MCF 10A (cell line): ENCODE results near the gene ITPRIP. TPM values are rescaled to one million over a fixed set of nuclear protein-coding genes. Genes with fewer than 3 reads are reported as not detected.

Source experiments
- BruUV-seq: library from RNA; stranded (reverse); fragments of 400-500 nt; replicated peaks from 2 replicates; lab custom pipeline; 2021; lab: Mats Ljungman, UMichigan
- CTCF ChIA-PET: fragments of 300-600 bp; sonication (Branson Sonifier 250); formaldehyde crosslinking; extraction: SDS; loops from one replicate; lab custom pipeline; 2021; ENCODE audit warnings: antibody characterized with exemption, inconsistent platforms; lab: Yijun Ruan, JAX
- POLR2A ChIA-PET: fragments of 300-600, 350-650 bp; sonication (Branson Sonifier 250); formaldehyde crosslinking; extraction: SDS; loops from one replicate; lab custom pipeline; 2020; ENCODE audit warnings: antibody characterized with exemption, inconsistent platforms; lab: Yijun Ruan, JAX
- DNase-seq: peaks from one replicate; pipeline ENCODE4 v3.0.0-alpha.2; 2018; ENCODE audit not compliant: unreplicated experiment
- H3K27ac Mint-ChIP-seq: one replicate; pipeline ENCODE4 v1.8.0; 2022; ENCODE audit warnings: mild to moderate bottlenecking, low read depth, mixed read lengths; ENCODE audit not compliant: unreplicated experiment
- H3K27me3 Mint-ChIP-seq: one replicate; pipeline ENCODE4 v1.8.0; 2022; ENCODE audit warnings: mixed read lengths; ENCODE audit not compliant: insufficient read depth, unreplicated experiment
- H3K36me3 Mint-ChIP-seq: one replicate; pipeline ENCODE4 v1.8.0; 2022; ENCODE audit warnings: mild to moderate bottlenecking, moderate library complexity, mixed read lengths; ENCODE audit not compliant: insufficient read depth, unreplicated experiment
- H3K4me1 Mint-ChIP-seq: one replicate; pipeline ENCODE4 v1.8.0; 2022; ENCODE audit warnings: mixed read lengths; ENCODE audit not compliant: insufficient read depth, unreplicated experiment
- H3K4me3 Mint-ChIP-seq: one replicate; pipeline ENCODE4 v1.8.0; 2022; ENCODE audit warnings: mild to moderate bottlenecking, moderate library complexity, mixed read lengths; ENCODE audit not compliant: unreplicated experiment
- H3K9me3 Mint-ChIP-seq: one replicate; pipeline ENCODE4 v1.8.0; 2022; ENCODE audit warnings: mixed read lengths; ENCODE audit not compliant: unreplicated experiment
- intact Hi-C: fragments of 100-400 bp; cut with micrococcal nuclease; formaldehyde crosslinking; loops from 2 replicates; pipeline ENCODE4 v1.14.1; 2022
- total RNA-seq: library from RNA; stranded (reverse); gene quantifications from 2 replicates; pipeline ENCODE4 v1.2.3, GENCODE V29; 2022
- TF ChIP-seq, protein P1 (sequence below): fragments of 200-600 bp; IDR thresholded peaks from one replicate; pipeline ENCODE4 v1.8.0; 2022; ENCODE audit warnings: antibody characterized with exemption, mild to moderate bottlenecking; ENCODE audit not compliant: unreplicated experiment

Gene ITPRIP
- total RNA-seq, 1 experiment from 2014 or later: 29.4 TPM

GRCh38 chr10:104348601-104349000 is 10.3 kb upstream of the ITPRIP start:
- Mint-ChIP-seq H3K36me3 (no peaks in the 10 kb centered on the region), H3K9me3 (no peaks in the 10 kb centered on the region), H3K27me3 (no peaks in the 10 kb centered on the region), H3K4me3 (no peak overlapping the region), H3K27ac (no peak overlapping the region), H3K4me1 (peaks cover 13% of the 10 kb centered on the region)
- intact Hi-C loops: no loop called here
- TF ChIP-seq, protein P1, sequence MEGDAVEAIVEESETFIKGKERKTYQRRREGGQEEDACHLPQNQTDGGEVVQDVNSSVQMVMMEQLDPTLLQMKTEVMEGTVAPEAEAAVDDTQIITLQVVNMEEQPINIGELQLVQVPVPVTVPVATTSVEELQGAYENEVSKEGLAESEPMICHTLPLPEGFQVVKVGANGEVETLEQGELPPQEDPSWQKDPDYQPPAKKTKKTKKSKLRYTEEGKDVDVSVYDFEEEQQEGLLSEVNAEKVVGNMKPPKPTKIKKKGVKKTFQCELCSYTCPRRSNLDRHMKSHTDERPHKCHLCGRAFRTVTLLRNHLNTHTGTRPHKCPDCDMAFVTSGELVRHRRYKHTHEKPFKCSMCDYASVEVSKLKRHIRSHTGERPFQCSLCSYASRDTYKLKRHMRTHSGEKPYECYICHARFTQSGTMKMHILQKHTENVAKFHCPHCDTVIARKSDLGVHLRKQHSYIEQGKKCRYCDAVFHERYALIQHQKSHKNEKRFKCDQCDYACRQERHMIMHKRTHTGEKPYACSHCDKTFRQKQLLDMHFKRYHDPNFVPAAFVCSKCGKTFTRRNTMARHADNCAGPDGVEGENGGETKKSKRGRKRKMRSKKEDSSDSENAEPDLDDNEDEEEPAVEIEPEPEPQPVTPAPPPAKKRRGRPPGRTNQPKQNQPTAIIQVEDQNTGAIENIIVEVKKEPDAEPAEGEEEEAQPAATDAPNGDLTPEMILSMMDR: no peak
- BruUV-seq: no TSS peak
- no peak for DNase-seq
- ChIA-PET POLR2A (interaction anchor here (1.0 to 6.9 kb wide), 7 partner anchors 10 to 91 kb away, joined by 4 to 95 read pairs (median 11); partner anchors contain the start of gene ITPRIP), CTCF (interaction anchor here (1.2 to 12.3 kb wide), 6 partner anchors 10 to 56 kb away, joined by 7 to 406 read pairs (median 16); partner anchors contain the start of gene ITPRIP)

GRCh38 chr10:104347295-104348045 is 9.2 kb upstream of the ITPRIP start:
- Mint-ChIP-seq H3K27ac (no peak overlapping the region), H3K27me3 (no peaks in the 10 kb centered on the region), H3K36me3 (no peaks in the 10 kb centered on the region), H3K4me1 (peaks cover 9% of the 10 kb centered on the region), H3K4me3 (no peak overlapping the region), H3K9me3 (no peaks in the 10 kb centered on the region)
- no peak for DNase-seq
- TF ChIP-seq, protein P1: no peak
- BruUV-seq: no TSS peak
- ChIA-PET CTCF (interaction anchor here (2.2 to 12.3 kb wide), 5 partner anchors 9 to 73 kb away, joined by 8 to 406 read pairs (median 11); partner anchors contain the start of gene ITPRIP), POLR2A (interaction anchor here (1.0 to 6.9 kb wide), 6 partner anchors 9 to 90 kb away, joined by 3 to 95 read pairs (median 4); partner anchors contain the start of gene ITPRIP)
- intact Hi-C loops: no loop called here

DNA sequence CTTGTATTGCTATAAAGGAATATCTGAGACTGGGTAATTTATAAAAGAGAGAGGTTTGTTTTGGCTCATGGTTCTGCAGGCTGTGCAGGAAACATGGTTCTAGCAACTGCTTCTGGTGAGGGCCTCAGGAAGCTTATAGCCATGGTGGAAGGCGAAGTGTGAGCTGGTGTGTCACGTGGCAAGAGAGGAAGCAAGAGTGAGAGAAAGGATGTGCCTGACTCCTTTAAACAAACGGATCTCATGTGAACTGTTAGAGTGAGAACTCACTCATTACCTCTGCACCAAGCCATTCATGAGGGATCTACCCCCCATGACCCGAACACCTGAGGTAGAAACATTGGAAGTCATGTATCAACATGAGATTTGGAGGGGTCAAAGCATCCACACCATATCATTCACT is 7.7 kb upstream of the ITPRIP start:
- no TSS peak for BruUV-seq
- Mint-ChIP-seq H3K4me1 (no peaks in the 10 kb centered on the region), H3K9me3 (no peaks in the 10 kb centered on the region), H3K36me3 (no peaks in the 10 kb centered on the region), H3K27me3 (no peaks in the 10 kb centered on the region), H3K27ac (no peak overlapping the region), H3K4me3 (no peak overlapping the region)
- ChIA-PET POLR2A (interaction anchor here (0.6 to 6.9 kb wide), 3 partner anchors 8 to 53 kb away, joined by 3 to 95 read pairs (median 4); partner anchors contain the start of gene ITPRIP), CTCF (interaction anchor here (0.7 to 12.3 kb wide), 6 partner anchors 40 to 1726 kb away, joined by 3 to 406 read pairs (median 10); no protein-coding TSS in a partner anchor)
- intact Hi-C loops: no loop called here
- TF ChIP-seq, protein P1: no peak
- DNase-seq: no peak

- intact Hi-C loops: no loop called here
- BruUV-seq: no TSS peak
- TF ChIP-seq, protein P1: no peak
- ChIA-PET CTCF (interaction anchor here (0.6 to 12.3 kb wide), 4 partner anchors 47 to 233 kb away, joined by 4 to 406 read pairs (median 8); no protein-coding TSS in a partner anchor), POLR2A (interaction anchor here (1.0 to 6.9 kb wide), 2 partner anchors 7 to 53 kb away, joined by 4 to 95 read pairs; partner anchors contain the start of gene ITPRIP)
- H3K27me3 Mint-ChIP-seq: no peaks in the 10 kb centered on the region
- no peaks in the 10 kb centered on the region for H3K4me1 Mint-ChIP-seq
- H3K4me3 Mint-ChIP-seq: no peak overlapping the region
- H3K36me3 Mint-ChIP-seq: no peaks in the 10 kb centered on the region
- no peak overlapping the region for H3K27ac Mint-ChIP-seq
- H3K9me3 Mint-ChIP-seq: no peaks in the 10 kb centered on the region
- DNase-seq: no peak
These were observed 7.2 kb upstream of the ITPRIP start for GRCh38 chr10:104345515-104345914.
